GM21447 (cell line): Measurements from ENCODE around the gene ATRAID.
"Not testable (repeated sequence)": the region's sequence is repeated elsewhere in the genome, so short reads cannot be mapped to it uniquely, and the experiment has no call there.

Experiments used
- ATAC-seq: cut with Tn5 transposase; IDR thresholded peaks from one replicate; pipeline ENCODE4 v1.9.1; 2021; ENCODE audit not compliant: unreplicated experiment

Gene ATRAID

DNA sequence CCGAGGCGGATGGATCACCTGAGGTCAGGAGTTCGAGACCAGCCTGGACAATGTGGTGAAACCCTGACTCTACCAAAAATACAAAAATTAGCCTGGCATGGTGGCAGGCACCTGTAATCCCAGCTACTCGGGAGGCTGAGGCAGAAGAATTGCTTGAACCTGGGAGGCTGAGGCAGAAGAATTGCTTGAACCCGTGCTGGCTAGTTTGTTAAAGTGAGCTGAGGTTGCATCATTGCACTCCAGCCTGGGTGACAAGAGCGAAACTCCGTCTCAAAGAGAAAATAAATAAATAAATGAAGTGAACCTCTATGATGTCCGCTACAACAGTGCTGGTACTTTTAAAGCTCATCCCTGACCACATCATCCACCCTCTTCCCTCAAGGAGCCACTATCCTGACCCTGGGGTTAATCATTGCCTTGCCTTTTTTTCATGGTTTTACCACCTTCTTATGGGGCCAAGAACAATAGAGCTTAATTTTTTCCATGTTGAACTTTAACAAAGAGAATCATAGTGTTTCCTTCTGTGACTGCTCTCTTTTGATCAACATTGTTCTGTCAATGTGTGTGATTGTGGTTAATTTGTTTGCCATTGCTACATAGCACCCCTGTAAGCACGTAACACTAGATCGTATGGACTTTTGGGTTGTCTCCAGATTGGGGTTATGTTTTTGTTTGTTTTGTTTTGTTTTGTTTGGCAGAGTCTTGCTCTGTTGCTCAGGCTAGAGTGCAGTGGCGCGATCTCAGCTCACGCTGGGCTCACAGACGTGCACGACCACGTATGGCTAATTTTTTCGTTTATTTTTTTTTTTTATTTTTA, 17.1 kb upstream of the ATRAID start:
- ATAC-seq: no peak

- not testable (repeated sequence) for ATAC-seq
Observed at GRCh38 chr2:27195799-27196198, 16.0 kb upstream of the ATRAID start.

GRCh38 chr2:27198068-27198467, 13.8 kb upstream of the ATRAID start:
- not testable (repeated sequence) for ATAC-seq

GRCh38 chr2:27198627-27199026, 13.2 kb upstream of the ATRAID start:
- ATAC-seq: no peak

DNA sequence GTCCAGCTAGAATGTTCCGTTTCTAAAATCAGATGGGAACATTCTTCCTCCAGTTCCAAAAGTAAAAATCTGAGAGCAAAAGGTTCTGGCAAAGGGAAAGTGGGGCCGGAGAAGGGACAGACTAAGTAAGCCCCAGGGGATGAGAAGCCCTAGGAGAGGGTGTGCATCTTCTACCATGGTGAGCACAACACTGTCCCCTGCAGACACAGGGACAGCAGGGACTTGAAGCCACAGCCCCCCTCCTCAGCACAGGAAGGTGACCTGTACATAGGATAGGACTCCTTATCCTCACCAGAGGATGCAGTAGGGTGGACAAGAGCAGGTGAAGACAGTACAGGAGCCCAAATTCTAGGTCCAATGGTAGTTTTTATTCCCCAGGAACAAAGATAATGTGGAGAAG, 12.6 kb upstream of the ATRAID start:
- ATAC-seq: no peak

DNA sequence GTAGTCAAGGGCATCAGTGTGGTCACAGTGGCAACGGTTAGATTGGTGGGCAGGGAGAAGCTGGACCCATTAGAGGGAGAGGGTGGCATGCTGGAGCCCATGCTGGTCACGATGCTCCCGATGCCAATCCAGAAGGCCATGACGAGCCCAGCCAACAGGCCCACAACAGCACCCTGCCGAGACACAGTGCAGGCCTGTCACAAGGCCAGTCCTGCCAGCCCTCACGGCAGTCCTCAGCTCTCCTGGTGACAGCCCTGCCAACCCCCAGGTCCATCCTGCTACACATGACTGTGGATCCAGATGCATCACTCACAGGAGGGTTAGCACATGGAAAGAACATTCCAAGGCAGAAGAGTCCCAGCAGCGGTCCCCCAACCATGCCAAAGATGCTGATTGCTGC, 10.2 kb upstream of the ATRAID start:
- ATAC-seq: no peak

DNA sequence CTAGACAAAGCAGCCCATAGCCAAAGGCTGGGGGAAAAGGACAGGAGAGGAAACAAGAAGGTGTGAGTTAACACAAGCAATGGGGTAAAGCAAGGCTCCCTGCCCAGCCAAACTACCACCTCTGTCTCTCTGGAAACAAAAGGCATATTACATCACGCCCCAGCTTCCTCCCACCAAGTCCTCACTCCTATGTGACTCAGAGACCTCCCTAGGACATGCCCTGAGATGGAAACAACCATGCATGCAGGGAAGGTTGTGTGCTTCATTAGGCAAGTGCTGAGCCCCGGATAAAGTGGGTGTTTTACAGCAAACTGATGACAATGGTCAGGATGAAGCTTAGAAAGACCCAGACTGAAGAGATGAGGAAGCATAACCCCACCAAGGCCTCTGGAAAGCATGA, 9.0 kb upstream of the ATRAID start:
- ATAC-seq: no peak

GRCh38 chr2:27203741-27204140, 8.1 kb upstream of the ATRAID start:
- no peak for ATAC-seq

DNA sequence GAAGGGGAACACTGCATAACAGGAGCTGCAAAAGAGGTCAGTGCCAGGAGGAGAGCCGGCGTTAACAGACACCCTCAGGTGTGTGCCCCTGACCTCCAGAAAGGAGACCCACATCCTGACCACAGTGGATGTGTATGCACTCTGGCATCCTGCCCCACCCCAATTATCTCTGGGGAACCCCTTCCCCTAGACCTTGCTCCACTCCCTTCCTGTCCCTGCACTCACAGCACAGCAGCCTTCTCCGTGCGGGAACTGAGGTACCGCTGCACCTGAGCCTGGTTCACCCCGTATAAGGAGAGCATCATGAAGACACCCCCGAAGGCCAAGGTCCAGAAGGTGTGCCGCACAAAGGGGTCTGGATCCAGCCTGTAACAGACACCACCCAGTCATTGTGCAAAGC, 7.3 kb upstream of the ATRAID start:
- no peak for ATAC-seq

DNA sequence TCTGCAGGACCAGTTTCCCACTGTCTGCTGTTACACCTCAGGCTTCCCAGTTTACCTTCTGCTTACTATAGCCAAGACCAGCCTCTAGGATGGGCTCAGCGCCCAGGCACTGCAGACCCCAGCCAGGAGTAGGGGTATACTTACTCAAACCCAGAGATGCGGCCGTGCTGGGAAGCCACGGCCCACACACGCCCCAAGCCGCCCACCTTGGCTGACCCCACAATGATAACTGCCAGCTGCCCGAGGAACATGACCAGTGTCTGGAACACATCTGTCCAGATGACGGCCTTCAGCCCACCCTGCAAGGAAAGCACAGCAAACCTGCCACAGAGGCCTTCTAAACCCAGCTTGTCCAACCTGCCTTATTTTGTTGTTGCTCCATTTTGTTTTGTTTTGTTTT, 6.6 kb upstream of the ATRAID start:
- no peak for ATAC-seq

DNA sequence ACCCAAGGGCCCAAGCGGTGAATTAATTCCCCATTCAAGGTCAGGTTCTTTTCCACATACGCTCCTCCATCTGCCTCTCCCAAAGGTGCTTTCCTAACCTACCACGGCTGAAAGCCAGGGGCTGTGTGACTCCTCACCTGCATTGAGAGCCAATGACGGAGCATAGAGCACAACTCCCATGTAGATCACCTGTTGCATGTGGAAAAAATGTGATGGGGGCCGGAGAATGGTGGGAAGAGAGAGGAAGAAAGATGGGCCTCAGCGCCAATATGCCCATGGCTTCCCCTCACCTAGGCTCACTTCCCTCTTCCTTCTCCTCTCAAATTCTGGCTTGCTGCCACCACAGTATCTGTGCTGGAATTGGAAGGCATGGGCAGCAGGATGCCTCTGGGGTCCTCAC, 5.5 kb upstream of the ATRAID start:
- no peak for ATAC-seq

GRCh38 chr2:27208486-27209050, 3.3 kb upstream of the ATRAID start:
- ATAC-seq: no peak

DNA sequence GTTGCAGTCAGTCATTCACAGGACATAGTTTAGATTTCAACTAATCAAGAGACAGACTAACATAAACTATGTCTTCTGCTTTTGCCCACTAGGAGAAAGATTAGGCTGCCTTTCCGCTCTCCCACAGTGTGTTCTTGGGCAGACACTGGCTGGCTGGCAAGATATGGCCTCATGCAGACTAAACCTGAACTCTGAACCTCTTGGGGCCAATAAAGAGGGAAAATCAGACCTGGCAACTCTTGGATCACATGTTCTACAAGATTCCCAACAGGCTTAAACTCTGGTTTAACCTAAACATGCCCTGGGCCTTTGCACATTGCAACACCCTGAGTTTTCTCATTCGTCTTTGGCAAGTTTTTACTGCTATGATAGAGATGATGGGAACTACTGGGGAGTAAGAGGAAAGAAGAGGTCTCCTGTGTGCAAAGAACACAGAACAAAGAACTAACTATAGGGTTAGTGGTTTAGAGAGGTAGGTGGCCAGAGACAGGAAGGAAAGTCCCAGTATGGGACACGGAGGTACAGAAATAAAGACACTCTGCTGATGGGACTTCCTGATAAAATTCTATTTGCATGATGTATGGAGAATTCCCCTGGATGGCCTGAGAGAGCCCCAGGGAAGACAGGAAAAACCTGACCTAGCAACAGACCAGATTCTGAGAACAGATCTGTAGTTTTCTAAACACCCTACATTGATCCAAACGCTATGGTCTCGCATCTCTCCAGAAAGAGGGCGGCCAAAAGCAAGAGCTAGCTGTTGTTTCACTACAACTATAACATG, 2.0 kb upstream of the ATRAID start:
- no peak for ATAC-seq

- ATAC-seq: no peak
Observed at GRCh38 chr2:27211241-27211942, 449 bp upstream of the ATRAID start.

DNA sequence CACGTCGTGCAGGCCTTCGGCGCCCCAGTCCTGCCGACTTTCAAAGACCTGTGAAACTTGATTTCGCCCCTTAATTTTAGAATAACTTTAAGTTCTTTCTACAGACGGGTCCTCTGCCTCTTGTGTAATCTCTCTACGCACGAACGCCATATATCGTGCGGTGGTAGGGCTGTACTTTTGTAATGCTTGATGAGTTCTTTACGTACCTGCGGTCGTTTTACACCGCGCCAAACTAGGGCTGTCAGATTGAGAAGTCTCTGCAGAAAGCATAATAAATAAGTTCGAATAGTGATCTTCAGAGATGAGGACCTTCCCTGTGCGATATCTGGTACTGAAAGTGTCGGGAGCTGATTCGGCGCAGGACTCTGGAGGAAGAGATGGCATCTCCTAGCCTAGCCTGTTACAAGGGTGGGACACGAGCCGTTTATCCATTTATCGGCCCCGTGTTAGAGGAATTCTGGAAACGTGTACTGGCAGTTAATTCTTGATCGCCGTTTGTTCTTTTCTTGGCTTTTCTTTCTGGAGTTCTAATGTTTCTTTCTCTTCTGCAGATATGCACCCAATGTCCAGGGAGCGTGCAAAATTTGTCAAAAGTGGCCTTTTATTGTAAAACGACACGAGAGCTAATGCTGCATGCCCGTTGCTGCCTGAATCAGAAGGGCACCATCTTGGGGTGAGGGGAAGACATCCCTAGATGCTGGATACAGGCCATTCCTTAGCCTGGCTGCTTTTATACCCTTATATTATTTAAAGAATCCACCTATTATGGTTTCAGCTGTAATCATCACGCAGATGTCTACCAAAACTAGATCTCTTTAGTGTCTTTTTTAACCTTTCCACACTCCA, 1.0 kb downstream of the ATRAID start:
- peak; percentile 9 for ATAC-seq

- ATAC-seq: no peak
Observed at GRCh38 chr2:27214941-27215340, 3.1 kb downstream of the ATRAID start.

DNA sequence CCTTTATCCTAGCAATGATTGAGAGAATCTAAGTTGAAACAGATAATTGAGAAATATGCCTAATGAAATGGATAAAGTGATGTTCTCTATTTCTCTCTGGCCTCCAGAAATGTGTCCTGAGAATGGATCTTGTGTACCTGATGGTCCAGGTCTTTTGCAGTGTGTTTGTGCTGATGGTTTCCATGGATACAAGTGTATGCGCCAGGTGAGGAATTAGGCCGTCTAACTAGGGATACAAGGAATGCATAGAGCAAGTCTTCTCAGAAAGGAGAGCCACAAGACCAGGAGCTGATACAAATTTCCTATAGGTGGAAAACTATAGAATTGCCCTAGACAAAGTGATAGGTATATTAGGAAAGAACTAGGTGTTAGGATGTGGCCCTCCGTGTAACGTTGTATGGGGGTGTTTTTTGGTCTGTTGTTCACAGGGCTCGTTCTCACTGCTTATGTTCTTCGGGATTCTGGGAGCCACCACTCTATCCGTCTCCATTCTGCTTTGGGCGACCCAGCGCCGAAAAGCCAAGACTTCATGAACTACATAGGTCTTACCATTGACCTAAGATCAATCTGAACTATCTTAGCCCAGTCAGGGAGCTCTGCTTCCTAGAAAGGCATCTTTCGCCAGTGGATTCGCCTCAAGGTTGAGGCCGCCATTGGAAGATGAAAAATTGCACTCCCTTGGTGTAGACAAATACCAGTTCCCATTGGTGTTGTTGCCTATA, 4.7 kb downstream of the ATRAID start:
- no peak for ATAC-seq

- peak; percentile 73 for ATAC-seq
Observed at GRCh38 chr2:27217173-27218121, 5.6 kb downstream of the ATRAID start, which contains the start of gene CAD. TSS of gene CAD (plus strand) at chr2:27217369. CDS start at chr2:27217552, 183 bp downstream.

DNA sequence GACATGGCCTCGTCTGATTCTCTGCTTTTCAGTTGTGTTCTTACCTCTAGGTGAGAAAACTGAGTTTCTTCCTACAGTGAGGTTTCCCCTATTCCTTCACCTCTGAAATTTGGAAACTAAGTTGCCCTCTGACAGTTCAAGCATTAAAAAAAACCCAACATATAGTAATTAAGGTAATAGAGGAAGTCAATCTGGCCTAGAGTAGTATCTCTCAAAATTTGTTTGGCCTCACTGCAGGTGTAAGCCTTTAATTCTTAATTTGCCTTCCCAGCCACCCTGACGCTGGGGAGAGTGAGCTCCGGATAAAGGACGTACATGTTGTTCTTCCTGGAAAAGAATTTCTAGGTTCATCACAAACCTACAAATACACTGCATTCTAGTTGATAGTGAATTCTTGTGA, 6.8 kb downstream of the ATRAID start:
- no peak for ATAC-seq
